ENCODE measurements around the gene SMIM41. TPM values are rescaled to one million over a fixed set of nuclear protein-coding genes. Genes with fewer than 3 reads are reported as not detected.
"Not testable (repeated sequence)": the region's sequence is repeated elsewhere in the genome, so short reads cannot be mapped to it uniquely, and the experiment has no call there.

SMIM41 gene
- total RNA-seq, 4 donors from 2014 or later = 2.1 to 26.6 (median 5.6) TPM

DNA sequence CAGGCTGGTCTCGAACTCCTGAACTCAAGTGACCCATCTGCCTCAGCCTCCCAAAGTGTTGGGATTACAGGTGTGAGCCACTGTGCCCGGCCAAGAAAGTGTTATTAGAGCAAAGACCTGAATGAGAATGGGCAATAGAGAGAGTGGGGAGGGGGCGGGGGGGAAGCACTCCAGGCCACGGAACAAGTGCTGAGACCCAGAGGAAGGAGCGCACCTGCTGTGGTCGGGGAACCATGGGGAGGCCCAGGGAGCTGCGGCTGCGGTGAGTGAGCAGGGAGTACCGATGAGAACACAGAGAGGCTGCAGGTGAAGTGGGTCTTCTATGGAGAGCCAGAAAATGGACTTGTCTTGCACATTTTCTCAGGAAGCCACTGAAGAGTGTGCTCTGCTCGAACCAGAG, 10.8 kb downstream of the SMIM41 start:
- Histone ChIP-seq H3K36me3 (no peaks in the 10 kb centered on the region), H3K27ac (replicated peaks in 1 of 4) (no peak overlapping the region), H3K27me3 (peaks cover 0 to 50% (median 0%) of the 10 kb centered on the region in 4 donors), H3K4me3 (no peak overlapping the region), H3K9me3 (no peaks in the 10 kb centered on the region), H3K4me1 (no peaks in the 10 kb centered on the region)
- 82% methylated on average over 10 of the region's 10 CpGs for WGBS
- DNase-seq (ENCODE audit: extremely low spot score) = no peak
- intact Hi-C loops (cut with DNase I) = no loop called here
- TF ChIP-seq POLR2A (IDR thresholded peaks at IDR 0.05; ENCODE audit: low read depth) (no peak), EP300 (IDR thresholded peaks at IDR 0.05) (no peak), POLR2AphosphoS5 (IDR thresholded peaks at IDR 0.05) (no peak)
- TF ChIP-seq, protein P1, sequence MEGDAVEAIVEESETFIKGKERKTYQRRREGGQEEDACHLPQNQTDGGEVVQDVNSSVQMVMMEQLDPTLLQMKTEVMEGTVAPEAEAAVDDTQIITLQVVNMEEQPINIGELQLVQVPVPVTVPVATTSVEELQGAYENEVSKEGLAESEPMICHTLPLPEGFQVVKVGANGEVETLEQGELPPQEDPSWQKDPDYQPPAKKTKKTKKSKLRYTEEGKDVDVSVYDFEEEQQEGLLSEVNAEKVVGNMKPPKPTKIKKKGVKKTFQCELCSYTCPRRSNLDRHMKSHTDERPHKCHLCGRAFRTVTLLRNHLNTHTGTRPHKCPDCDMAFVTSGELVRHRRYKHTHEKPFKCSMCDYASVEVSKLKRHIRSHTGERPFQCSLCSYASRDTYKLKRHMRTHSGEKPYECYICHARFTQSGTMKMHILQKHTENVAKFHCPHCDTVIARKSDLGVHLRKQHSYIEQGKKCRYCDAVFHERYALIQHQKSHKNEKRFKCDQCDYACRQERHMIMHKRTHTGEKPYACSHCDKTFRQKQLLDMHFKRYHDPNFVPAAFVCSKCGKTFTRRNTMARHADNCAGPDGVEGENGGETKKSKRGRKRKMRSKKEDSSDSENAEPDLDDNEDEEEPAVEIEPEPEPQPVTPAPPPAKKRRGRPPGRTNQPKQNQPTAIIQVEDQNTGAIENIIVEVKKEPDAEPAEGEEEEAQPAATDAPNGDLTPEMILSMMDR (IDR thresholded peaks at IDR 0.05) = no peak

DNA sequence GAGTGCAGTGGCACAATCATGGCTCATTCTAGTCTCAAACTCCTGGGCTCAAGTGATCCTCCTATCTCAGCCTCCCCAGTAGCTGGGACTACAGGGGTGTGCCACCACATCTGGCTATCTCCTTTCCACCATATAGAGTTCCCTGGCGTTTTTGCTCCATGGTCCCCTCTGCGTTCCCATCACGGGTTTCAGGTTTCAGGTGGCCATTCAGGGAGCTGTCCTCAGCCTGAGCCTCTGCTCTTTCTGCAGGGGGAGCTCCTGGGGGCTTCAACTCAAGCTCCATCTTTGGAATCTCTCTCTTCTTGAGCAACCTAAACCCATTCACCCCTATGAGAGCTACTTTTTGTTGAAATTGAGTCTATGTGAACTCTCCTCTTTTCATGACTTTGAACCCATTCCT, 11.6 kb downstream of the SMIM41 start:
- Histone ChIP-seq H3K36me3 (no peaks in the 10 kb centered on the region), H3K9me3 (no peaks in the 10 kb centered on the region), H3K4me3 (no peak overlapping the region), H3K27me3 (peaks cover 0 to 50% (median 0%) of the 10 kb centered on the region in 4 donors), H3K27ac (replicated peaks in 1 of 4) (no peak overlapping the region), H3K4me1 (no peaks in the 10 kb centered on the region)
- no peak for TF ChIP-seq POLR2AphosphoS5 (IDR thresholded peaks at IDR 0.05)
- no peak for TF ChIP-seq POLR2A (IDR thresholded peaks at IDR 0.05; ENCODE audit: low read depth)
- 21% methylated on average over 3 of the region's 3 CpGs for WGBS
- DNase-seq (ENCODE audit: extremely low spot score) = no peak
- intact Hi-C loops (cut with DNase I) = no loop called here

DNA sequence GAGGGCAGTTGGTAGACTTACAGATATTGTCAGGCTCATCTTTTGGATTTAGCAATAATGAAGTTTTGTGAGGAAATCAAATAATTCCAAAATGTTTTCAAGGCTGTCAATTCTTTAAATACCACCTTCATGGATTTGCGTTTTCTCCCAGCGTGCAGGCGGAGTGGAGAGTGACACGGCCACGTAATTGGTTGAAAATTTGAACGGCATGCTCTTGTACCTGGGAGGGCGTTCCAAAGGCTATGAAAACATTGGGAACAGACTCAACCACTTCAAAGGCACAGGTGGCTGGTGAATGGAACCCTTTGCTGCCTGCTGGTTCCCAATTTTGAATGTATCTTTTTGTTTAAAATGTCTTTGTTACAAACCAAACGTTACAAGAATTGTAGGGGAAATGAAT, 12.4 kb downstream of the SMIM41 start:
- no peak for DNase-seq (ENCODE audit: extremely low spot score)
- TF ChIP-seq POLR2A (IDR thresholded peaks at IDR 0.05; ENCODE audit: low read depth) = no peak
- TF ChIP-seq POLR2AphosphoS5 (IDR thresholded peaks at IDR 0.05) = no peak
- no peak for TF ChIP-seq EP300 (IDR thresholded peaks at IDR 0.05)
- WGBS = 75% methylated on average over 8 of the region's 8 CpGs
- no peak overlapping the region for H3K27ac ChIP-seq (replicated peaks in 1 of 4)
- peaks cover 0 to 45% (median 0%) of the 10 kb centered on the region in 4 donors for H3K27me3 ChIP-seq
- H3K4me1 ChIP-seq = no peaks in the 10 kb centered on the region
- no peak overlapping the region for H3K4me3 ChIP-seq
- intact Hi-C loops (cut with DNase I) = no loop called here
- H3K36me3 ChIP-seq = no peaks in the 10 kb centered on the region
- H3K9me3 ChIP-seq = no peaks in the 10 kb centered on the region

DNA sequence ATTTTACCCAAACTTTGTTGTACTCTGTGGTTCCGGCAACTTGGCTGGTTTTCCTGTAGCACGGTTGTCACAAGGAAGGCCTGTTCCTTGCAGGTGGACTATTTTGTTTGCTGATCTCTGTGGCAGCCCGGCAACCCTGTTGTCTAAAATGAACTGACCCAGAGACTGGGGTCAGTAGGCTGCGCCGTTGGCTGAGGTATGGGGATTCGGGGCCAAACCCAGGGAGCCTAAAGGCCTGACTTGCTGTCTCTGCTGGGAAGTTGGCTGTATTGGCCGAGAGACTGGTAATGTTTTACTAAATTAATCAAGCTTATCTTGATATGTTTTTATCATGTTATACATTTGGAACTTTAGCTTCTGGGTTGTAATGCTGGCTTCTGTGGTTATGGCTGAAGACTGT, 13.8 kb downstream of the SMIM41 start:
- TF ChIP-seq POLR2AphosphoS5 (IDR thresholded peaks at IDR 0.05) (no peak), EP300 (IDR thresholded peaks at IDR 0.05) (no peak), POLR2A (IDR thresholded peaks at IDR 0.05; ENCODE audit: low read depth) (no peak)
- TF ChIP-seq, protein P1 (IDR thresholded peaks at IDR 0.05) = no peak
- WGBS = 80% methylated on average over 7 of the region's 7 CpGs
- H3K4me1 ChIP-seq = no peaks in the 10 kb centered on the region
- peaks cover 0 to 44% (median 0%) of the 10 kb centered on the region in 4 donors for H3K27me3 ChIP-seq
- no peak overlapping the region for H3K4me3 ChIP-seq
- H3K9me3 ChIP-seq = no peaks in the 10 kb centered on the region
- H3K36me3 ChIP-seq = no peaks in the 10 kb centered on the region
- DNase-seq (ENCODE audit: extremely low spot score) = no peak
- no peak overlapping the region for H3K27ac ChIP-seq (replicated peaks in 1 of 4)
- intact Hi-C loops (cut with DNase I) = no loop called here

DNA sequence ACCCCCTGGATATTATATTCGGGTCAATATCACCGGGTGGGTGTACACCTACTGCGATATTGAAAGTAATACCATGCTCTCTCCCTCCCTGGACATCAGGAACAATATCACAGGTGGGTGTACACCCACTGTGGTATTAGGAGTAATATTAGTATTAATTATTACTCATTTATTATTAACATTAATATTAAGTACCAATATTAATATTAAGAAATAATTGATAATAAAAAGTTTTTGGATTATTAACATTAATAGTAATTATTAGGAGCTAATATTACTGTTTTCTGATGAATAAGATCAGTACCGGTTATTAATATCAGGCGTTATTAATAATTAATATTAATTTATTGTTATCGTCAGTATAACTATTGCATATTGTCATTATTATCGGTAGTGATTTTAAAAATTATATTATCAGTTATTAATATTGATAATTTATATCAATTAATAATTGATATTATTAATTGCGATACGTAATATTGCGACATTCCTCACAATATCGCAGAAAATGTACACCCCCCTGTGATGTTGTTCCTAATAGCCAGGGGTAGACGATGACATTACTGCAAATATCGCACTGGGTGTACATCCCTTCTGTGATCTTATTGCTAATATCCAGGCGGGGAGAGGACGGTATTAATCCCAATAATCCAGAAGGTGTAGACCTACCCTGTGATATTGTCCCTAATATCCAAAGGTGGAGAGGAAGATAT, 17.0 kb downstream of the SMIM41 start:
- TF ChIP-seq POLR2AphosphoS5 (IDR thresholded peaks at IDR 0.05) = no peak
- H3K27me3 ChIP-seq = peaks cover 0 to 37% (median 0%) of the 10 kb centered on the region in 4 donors

DNA sequence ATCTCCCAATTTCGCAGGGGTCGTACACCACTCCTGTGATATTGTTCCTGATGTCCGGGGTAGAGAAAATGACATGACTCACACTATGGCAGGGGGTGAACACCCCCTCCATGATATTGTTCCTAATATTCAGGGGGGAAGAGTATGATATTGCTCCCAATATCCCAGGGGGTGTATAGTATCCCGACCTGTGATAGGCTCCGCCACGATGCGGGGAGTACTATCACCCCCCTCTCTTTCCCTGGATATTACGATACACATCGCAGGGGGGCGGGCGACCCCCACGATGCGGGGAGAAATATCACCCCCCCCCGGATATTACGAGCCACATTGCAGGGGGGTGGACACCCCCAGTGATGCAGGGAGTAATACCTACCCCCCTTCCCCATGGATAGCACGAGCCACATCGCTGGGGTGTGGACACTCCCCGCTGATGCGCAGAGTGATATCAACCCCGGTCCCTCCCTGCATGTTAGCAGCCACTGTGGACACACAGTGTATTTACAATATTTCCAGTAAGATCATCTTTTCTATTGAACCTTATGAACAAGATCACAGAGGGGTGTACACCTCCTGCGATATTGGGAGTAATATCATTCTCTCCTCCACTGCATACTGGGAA, 17.7 kb downstream of the SMIM41 start:
- no peak for DNase-seq (ENCODE audit: extremely low spot score)
- 80% methylated on average over 12 of the region's 21 CpGs for WGBS
- Histone ChIP-seq H3K9me3 (no peaks in the 10 kb centered on the region), H3K36me3 (no peaks in the 10 kb centered on the region), H3K27me3 (peaks cover 0 to 40% (median 0%) of the 10 kb centered on the region in 4 donors), H3K4me1 (no peaks in the 10 kb centered on the region), H3K4me3 (no peak overlapping the region), H3K27ac (replicated peaks in 1 of 4) (no peak overlapping the region)
- intact Hi-C loops (cut with DNase I) = no loop called here
- TF ChIP-seq EP300 (IDR thresholded peaks at IDR 0.05) (no peak), POLR2AphosphoS5 (IDR thresholded peaks at IDR 0.05) (no peak), POLR2A (IDR thresholded peaks at IDR 0.05; ENCODE audit: low read depth) (no peak)
- TF ChIP-seq, protein P1 (IDR thresholded peaks at IDR 0.05) = no peak

More for the DNA sequence above, 17.0 kb downstream of the SMIM41 start:
- H3K4me1 ChIP-seq = no peaks in the 10 kb centered on the region
- H3K36me3 ChIP-seq = no peaks in the 10 kb centered on the region
- H3K4me3 ChIP-seq = no peak overlapping the region
- H3K9me3 ChIP-seq = no peaks in the 10 kb centered on the region
- no peak for DNase-seq (ENCODE audit: extremely low spot score)
- no peak overlapping the region for H3K27ac ChIP-seq (replicated peaks in 1 of 4)
- WGBS = 92% methylated on average over 15 of the region's 15 CpGs
- intact Hi-C loops (cut with DNase I) = no loop called here

DNA sequence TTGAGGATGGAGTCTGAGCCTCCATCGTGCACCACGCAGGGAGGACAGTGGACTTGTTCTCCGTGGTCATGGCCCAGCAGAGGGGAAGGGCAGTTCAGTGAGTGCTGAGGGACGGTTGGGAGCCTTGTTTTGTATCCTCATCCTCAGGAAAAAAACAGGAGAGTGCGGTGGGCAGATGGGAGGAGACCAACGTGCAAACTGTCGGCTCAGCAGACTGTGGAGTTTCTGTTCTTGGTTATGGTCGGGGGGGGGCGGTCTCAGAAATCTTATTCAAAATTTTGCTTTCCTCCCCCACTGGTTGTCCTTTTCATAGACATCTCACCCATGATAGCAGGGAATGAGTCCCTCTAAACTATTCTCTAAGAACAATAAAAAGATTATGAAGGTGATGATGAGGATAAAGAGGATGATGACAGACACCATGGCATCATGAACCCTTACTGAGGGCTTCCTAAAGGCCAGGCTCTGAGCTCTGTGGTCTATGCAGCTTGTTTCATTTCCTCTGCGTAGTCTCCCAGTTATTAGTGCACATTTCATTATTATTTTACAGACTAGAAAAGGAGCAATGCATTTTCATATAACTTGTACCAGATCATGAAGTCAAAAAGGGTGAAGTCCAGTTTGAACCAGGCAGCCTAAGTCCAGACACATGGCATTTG, 25.1 kb downstream of the SMIM41 start:
- DNase-seq (ENCODE audit: extremely low spot score); H3K36me3 ChIP-seq; H3K4me3 ChIP-seq; intact Hi-C loops (cut with DNase I); H3K4me1 ChIP-seq; H3K9me3 ChIP-seq; H3K27ac ChIP-seq (replicated peaks in 1 of 4): not testable (repeated sequence)
- H3K27me3 ChIP-seq = peaks cover 0 to 57% (median 5%) of the 10 kb centered on the region in 4 donors
- 61% methylated on average over 10 of the region's 10 CpGs for WGBS
